ENCODE measurements around the gene RNF213.
A peak's percentile ranks its signal among the peaks of the same experiment; 100 is the strongest.

RNF213 gene

DNA sequence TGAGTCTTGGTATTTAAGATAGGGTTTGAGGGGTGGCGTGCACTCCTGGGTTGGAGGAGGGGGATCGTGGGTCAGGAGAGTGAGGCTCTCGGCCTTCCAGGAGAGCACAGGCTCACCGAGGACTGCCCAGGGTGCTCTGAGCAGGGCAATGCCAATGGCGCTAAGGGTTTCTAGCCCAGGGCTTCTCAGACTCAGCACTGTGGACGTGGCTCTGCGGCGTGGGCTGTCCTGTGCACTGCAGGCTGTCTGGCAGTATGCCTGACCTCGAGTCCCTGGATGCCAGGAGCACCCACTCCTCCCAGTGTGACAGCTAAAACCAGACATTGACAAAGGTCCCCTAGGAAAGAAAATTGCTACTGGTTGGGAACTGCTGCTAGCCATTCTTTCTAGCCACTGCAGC lies 117.1 kb downstream of the RNF213 start:
- no peak for DNase-seq

DNA sequence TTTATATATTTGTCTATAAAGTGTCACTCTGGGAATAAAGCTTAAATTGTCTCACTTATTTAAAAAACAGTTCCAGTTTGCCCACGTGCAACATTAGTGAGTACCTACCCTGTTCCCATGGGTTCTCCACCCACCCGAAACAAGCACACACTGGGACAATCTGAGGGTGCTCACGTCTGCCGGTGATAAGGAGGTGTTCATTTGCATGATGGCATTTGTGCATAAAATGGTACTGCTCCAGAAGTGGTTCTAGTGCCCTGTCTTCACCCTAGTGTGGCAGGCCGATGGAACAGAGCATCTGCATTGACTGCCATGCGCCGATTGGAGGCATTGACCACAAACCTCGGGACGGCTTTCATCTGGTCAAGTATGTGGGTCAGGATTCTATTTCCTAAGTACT lies 118.7 kb downstream of the RNF213 start:
- no peak for DNase-seq

DNA sequence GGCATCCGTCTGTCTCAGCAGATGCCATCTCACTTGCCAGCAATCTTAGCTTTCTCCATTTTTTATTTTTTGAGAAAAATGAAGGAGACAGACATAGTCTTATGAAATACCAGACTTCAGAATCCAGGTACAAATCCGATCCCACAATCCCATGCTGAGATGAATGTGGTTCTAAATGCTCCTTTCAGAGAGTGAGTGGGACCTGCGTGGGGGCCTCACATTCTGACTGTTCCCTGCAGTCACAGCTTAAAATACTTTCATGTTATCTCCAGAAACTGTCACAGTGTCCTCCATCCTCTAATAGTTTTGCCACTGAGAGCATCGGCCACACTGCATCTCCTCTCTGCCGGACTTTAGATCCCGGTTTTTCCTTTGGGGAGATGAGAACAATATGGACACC lies 119.4 kb downstream of the RNF213 start:
- no peak for DNase-seq

- no peak for DNase-seq
Observed at GRCh38 chr17:80380555-80381002, 119.9 kb downstream of the RNF213 start.

DNA sequence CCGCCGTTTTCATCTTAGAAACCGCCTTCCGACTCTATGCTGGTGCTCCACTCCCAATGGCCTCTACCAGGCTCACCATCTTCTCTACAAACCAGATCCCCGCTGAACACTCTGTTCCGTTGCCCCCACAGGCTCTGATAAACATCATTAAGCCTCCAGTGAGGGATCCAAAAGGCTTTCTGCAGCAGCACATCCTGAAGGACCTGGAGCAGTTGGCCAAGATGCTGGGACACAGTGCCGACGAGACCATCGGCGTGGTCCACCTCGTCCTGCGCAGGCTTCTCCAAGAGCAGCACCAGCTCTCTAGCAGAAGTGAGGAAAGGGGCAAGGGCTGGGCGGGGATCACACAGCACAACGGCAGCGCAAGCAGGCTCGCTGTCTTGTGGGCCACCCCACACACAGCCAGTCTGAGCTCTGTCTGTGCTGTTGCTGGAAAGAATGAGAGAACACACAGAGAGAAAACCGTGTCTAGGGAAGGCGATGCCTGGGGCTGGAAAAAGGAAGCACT lies 120.8 kb downstream of the RNF213 start:
- DNase-seq: no peak

GRCh38 chr17:80382446-80382845 lies 121.8 kb downstream of the RNF213 start:
- DNase-seq: no peak

- DNase-seq: no peak
Observed at GRCh38 chr17:80382956-80383355, 122.3 kb downstream of the RNF213 start.

DNA sequence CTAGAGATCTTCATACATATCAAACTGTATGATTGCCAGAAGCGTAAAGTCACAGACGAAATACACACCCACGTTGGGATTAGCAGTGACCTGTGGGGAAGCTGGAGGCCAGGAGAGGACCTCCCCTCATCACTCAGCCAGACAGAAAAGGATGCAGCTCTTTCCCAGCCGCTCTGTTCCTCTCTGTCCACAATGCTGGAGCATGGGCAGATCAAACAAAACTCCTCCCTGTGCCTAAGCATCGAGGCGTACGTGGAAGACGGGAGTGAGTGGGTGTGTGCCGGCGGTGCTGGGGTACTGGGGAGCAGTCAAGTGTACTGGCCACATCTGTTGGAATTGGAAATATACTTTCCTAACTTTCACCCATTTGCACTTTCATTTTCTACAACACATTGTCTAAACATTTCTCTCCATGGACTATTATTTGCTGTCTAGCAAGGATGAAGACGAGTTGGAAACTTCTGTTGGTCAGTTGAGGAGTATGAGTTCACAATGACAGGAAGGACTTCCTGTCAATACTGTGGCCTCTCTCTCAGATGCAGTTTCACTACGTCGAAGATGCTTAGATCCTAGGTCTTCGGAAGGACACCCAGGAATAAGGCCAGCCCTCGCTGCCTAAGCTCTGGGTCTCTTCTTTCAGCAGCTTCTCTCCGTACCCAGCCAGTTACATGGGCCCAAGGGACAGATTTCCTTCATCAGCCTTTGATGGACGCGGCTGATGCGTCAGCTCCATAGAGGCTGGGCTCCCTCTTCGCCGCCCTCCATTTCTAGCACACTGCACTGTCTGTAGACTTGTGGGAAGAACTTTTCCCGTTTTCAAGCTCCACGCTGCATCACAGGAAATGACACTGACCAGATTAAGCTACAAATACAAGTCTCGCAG lies 123.7 kb downstream of the RNF213 start:
- DNase-seq: no peak

DNA sequence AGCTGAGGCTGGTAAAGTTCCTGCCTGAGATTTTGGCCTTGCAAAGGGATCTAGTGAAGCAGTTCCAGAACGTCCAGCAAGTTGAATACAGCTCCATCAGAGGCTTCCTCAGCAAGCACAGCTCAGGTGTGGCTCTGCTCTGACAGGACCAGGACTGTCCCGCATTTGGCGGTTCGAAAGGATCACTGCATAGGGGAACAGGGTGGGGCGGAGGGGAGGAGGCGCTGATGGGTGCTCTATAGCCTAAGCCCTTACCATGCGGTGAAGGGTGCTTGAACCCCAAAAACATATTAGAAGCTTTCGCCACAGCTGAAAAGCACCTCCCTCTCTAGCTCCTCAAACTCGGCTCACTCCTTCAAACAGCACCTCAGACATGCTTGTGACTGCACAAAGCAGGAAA lies 124.4 kb downstream of the RNF213 start:
- no peak for DNase-seq

DNA sequence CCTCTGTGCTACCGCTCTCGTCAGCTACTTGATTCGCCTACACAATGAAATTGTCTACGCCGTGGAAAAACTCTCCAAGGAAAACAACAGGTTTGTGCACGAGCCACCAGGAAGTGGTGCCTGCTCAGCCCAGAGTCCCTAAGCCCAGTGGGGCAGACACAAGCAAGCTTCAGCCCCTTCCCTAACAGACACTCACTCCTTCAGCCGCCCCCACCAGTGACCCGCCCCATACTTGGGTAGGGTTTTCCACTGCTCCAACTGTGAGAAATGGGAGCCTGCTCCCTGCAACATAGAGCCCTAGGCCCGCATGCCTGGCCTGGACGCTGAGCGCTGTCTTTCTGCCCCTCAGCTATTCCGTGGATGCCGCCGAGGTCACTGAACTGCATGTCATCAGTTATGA lies 125.7 kb downstream of the RNF213 start:
- DNase-seq: no peak

DNA sequence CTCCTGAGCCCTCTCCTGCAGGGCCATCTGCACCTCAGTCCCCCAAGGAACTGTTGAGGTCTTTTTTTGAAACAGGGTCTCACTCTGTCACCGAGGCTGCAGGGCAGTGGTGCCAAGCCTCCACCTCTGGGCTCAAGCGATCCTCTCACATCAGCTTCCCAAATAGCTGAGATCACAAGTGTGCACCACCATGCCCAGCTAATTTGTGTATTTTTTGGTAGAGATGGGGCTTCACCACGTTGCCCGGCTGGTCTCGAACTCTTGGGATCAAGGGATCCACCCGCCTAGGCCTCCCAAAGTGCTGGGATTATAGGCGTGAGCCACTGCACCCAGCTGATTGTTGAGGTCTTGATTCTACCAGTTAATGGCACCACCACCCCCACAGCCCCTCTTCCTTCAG lies 126.4 kb downstream of the RNF213 start:
- no peak for DNase-seq

DNA sequence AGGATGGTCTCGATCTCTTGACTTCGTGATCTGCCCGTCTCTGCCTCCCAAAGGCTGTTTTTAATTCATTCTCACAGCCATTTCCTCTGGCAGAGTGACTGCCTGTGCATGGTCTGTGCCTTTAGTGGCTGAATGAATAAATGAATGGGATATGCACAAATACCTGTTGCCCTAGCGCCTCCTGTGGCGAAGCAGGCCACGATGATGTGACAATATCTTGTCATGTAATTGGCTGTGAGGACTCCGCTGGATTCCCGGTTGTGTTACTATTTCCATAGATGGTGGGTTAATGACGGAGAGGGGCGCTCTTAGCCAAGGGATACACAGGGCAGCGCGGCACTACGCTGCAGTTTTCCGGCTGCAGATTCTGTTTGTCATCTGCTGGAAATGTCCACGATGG lies 127.5 kb downstream of the RNF213 start:
- no peak for DNase-seq

DNA sequence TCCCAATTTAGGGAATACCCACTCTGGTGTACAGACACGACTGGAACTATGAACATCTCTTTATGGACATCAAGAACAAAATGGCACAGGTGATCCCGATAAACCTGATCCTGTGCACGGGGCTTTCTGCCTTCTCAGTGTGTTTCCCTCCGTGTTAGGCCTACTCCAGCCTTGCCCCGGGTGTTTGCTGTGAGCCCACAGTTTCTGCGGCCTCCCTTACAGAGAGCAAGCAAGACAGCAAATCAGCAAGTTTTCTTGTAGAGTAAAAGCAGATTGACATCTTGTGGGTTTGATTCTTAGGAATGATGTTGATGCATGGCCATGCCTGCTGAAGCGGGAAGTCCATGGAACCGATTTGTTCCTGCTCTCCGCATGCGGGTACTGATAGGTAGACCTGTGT lies 127.9 kb downstream of the RNF213 start:
- no peak for DNase-seq

DNA sequence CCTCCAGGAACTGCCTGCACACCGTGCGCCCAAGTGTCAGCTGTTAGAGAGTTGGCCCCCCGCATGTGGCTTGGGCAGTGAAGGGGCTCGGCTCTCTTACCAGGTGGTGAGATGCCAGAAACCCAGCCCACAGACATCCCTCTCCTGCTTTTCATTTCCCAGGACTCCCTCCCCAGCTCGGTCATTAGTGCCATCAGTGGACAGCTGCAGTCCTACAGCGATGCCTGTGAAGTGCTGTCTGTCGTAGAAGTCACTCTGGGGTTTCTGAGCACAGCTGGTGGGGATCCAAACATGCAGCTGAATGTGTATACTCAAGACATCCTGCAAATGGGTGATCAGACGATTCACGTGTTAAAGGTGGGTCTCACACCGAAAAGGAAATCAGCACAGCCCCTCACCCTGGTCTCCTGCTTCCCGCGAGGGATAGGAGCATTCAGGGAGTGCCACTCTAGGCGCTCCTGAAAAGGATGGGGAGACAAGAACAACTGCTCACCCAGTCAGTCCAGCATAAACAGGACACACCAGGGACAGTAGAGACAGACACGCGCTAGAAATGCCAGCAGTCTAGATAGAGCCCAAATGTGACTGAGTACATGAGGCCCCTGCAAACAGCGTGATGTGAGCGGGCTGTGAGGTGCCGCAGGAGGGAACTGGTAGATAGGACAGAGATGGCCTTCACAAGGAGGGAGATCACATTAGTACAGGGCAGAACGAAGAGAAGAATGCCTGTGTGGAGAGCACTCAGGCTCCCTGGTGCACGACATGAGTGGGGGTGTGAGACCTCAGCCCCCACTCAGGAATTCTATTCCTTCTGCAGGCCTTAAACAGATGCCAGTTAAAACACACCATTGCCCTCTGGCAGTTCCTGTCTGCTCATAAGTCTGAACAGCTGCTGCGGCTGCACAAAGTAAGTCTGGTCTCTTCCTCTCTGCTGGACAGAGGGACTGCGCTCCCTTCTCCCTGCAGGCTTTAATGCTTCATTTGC lies 128.7 kb downstream of the RNF213 start:
- no peak for DNase-seq

DNA sequence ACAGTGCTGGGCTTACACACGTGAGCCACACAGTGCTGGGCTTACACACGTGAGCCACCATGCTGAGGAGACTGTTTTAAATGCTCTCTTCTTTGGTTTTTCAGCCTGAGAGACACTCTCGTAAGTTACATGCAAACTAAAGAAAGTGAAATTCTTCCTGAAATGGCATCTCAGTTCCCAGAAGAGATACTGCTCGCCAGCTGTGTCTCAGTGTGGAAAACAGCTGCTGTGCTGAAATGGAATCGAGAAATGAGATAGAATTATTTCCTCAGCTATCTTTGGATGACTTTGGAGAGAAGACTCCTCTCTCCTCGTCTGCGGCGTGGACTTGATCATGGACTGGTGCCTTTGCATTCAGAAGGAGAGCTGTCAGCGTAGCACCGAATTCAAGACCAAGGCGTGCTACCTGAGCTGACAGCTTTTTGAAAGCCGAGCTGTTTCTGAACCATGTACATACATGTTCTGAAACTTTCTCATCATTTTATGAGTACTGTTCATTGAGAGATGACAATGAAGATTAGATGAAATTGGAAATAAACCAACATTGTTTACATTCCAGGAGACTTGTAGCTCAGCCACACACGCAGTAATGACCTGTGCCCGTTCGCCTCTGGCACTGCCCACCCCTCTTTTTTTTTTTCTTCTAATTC lies 132.7 kb downstream of the RNF213 start:
- DNase-seq: peak; percentile 8

GRCh38 chr17:80393961-80394360 lies 133.3 kb downstream of the RNF213 start:
- no peak for DNase-seq

DNA sequence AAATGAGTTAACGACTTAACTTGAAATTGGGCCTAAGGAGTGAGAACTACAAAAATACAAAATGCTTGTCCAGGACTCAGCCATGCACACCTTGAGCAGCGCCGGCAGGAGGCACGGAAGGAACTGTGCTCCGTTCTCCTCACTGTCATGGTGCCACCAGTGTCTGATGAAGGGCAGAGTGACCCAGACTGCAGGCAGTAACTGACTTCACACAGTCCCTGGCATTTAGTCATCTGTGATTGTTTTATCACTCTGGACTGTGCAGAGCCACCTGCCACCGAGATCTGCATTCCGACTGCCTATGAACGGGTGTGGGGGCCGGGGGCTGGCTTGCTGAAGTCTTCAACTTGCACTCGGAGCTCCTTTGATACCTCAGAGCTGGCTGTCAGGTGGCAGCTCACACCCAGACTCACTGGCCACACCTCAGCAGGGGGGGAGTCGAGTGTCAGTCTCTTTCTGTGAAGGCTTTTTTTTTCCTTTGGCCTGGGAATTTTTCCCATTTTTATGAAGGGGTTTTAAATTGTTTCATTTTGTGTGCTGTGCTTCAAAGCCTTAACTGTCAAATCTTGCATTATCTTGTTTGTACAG lies 134.1 kb downstream of the RNF213 start:
- no peak for DNase-seq

DNA sequence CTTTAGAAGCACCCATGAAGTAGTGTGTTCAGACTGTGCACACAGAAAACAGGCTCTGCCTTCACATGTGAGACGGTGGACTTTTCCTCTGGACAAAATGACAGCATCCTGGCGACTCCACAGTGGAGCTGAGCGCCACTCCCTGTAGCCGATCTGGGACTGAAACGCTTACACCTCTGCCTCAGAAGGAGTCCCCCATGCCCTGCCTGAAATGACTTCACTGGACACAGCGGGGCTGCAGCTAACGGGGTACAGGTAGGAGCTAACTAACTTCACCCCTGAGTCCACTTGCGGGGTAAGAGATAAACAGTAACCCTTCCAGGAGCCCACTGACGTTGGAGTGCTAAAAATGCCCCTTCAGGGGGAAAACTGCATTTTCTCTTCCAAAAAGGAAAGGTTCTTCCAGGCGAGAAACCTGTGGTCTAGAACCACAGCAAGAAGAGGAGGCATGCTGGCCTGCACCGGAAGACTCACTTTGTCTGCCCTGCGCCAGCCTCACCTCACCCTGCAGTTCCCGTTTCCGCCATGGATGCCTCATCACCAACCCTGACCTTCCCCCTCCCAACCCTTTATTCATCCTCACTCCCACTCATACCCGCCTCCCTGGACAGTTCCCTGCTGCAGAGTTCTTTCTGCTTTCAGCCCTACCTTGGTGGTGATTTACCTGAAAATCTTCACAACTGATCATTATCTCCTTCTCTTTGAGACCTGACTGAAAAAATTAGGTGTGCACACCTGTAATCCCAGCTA lies 134.9 kb downstream of the RNF213 start:
- no peak for DNase-seq

DNA sequence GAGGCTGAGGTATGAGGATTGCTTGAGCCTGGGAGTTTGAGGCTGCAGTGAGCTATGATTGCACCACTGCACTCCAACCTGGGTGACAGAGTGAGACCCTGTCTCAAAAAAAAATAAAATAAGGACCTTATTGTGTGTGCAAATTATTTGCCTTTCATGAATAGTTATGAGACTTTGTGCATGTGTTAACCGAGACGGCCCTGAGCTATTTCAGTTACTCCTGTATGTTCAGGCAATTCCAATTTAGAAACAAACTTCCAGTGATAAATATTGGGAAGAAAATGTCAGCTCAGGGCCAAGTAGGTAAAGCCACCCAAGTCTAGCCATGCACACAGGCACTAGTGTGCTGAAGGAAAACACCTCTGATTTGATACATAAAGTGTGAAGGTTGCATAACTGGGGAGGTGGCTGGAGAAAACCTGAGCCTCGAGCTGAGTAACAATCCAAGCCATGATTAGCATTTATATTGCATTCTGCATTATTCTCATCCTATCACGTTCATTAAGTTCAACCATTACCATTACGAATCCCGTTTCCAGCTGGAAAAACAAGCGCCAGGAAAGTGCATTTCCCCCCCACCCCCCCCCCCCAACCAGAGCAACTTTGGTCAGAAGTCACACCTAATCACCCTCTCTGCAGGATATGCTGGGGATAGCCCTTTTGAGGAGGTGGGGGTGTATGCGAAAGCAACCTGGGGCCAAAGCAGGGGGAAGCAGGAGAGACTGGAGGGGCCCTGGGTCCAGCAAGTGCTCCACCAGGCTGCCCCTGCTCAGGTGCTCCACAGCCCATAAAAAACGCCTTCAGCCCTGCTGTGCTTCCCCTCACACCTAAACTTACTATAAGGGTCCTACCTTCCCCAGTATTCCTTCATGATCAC lies 135.7 kb downstream of the RNF213 start:
- DNase-seq: no peak

DNA sequence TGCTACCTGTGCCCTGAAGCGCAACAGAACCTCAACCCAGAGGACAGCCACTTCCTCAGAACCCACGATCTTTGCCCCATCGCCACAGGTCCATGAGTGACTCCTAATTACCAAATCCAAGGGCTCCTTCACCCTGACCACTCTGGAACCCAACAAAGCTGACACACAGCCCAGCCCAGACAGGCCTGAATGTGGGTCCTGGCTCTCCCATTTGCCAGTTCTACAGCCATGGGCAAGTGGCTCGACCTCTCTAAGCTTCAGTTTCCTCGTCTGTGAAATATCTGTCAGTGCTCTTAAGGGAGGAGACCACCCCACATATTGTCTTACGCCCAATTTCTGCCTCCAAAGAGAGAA lies 136.4 kb downstream of the RNF213 start:
- DNase-seq: no peak

DNA sequence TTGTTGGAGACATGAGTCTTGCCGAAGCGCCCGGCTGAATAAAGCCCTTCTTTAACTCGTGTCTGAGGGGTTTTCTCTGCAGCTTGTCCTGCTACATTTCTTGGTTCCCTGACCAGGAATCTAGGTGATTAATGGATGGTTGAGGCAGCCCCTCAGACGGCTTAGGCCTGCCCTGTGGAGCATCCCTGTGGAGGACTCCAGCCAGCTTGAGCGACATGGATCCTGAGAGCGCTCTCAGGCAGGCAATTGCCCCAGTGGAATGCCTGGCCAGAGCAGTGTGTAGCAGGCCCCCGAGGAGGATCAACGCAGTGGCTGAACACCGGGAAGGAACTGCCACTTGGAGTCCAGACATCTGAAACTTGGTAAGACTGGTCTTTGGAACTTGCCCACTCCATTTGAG lies 137.0 kb downstream of the RNF213 start:
- DNase-seq: no peak

Measured in fibroblast of skin of right quadriceps (primary cell).